ENCODE measurements around the gene ULK4. TPM values are rescaled to one million over a fixed set of nuclear protein-coding genes. Genes with fewer than 3 reads are reported as not detected.

Gene ULK4
- total RNA-seq, 1 experiment from 2014 or later = 14.3 TPM

DNA sequence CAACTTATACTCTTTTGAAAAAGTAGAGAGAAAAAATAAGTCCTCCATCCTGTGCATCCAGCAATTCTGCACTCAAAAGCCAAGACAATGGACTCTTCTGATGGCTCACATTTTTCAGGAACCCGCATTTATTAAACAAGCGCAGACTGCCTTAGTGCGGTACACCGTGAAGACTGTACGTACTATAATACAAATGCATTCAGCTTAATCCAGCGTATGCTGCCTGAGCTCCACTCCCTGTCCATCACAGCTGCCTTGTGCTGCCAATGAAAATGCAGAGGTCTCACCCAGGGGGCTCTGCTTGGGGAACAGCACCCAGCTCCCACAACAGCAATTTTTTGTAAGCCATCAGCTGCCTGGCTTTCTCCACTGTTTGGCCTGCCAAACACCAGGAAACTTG is 350.9 kb downstream of the ULK4 start:
- H3K9me3 ChIP-seq (ENCODE audit: control insufficient read depth, insufficient read depth, low read depth, low read length) = no peaks in the 10 kb centered on the region
- intact Hi-C loops (cut with micrococcal nuclease; ENCODE audit: unreplicated experiment) (no loop called here), in situ Hi-C loops (cut with HindIII; ENCODE audit: low pct_unique_long_range_greater_than_20kb, low sequenced_read_pairs) (no loop called here)
- TF ChIP-seq TCF7L2 (IDR thresholded peaks at IDR 0.05; ENCODE audit: low read depth, low read length) (no peak), SIN3A (IDR thresholded peaks at IDR 0.05; ENCODE audit: borderline replicate concordance, insufficient read depth, low read depth, low read length) (no peak), POLR2AphosphoS5 (IDR thresholded peaks at IDR 0.05; ENCODE audit: low read depth, low read length) (no peak)
- TF ChIP-seq, protein P1, sequence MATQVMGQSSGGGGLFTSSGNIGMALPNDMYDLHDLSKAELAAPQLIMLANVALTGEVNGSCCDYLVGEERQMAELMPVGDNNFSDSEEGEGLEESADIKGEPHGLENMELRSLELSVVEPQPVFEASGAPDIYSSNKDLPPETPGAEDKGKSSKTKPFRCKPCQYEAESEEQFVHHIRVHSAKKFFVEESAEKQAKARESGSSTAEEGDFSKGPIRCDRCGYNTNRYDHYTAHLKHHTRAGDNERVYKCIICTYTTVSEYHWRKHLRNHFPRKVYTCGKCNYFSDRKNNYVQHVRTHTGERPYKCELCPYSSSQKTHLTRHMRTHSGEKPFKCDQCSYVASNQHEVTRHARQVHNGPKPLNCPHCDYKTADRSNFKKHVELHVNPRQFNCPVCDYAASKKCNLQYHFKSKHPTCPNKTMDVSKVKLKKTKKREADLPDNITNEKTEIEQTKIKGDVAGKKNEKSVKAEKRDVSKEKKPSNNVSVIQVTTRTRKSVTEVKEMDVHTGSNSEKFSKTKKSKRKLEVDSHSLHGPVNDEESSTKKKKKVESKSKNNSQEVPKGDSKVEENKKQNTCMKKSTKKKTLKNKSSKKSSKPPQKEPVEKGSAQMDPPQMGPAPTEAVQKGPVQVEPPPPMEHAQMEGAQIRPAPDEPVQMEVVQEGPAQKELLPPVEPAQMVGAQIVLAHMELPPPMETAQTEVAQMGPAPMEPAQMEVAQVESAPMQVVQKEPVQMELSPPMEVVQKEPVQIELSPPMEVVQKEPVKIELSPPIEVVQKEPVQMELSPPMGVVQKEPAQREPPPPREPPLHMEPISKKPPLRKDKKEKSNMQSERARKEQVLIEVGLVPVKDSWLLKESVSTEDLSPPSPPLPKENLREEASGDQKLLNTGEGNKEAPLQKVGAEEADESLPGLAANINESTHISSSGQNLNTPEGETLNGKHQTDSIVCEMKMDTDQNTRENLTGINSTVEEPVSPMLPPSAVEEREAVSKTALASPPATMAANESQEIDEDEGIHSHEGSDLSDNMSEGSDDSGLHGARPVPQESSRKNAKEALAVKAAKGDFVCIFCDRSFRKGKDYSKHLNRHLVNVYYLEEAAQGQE (IDR thresholded peaks at IDR 0.05; ENCODE audit: insufficient read depth in 1 of 2, low read depth in 2 of 2, low read length in 1 of 2) = no peak
- TF ChIP-seq, protein P2, sequence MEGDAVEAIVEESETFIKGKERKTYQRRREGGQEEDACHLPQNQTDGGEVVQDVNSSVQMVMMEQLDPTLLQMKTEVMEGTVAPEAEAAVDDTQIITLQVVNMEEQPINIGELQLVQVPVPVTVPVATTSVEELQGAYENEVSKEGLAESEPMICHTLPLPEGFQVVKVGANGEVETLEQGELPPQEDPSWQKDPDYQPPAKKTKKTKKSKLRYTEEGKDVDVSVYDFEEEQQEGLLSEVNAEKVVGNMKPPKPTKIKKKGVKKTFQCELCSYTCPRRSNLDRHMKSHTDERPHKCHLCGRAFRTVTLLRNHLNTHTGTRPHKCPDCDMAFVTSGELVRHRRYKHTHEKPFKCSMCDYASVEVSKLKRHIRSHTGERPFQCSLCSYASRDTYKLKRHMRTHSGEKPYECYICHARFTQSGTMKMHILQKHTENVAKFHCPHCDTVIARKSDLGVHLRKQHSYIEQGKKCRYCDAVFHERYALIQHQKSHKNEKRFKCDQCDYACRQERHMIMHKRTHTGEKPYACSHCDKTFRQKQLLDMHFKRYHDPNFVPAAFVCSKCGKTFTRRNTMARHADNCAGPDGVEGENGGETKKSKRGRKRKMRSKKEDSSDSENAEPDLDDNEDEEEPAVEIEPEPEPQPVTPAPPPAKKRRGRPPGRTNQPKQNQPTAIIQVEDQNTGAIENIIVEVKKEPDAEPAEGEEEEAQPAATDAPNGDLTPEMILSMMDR (IDR thresholded peaks at IDR 0.05) = no peak
- H3K36me3 ChIP-seq (ENCODE audit: control insufficient read depth, insufficient read depth, low read length) = no peaks in the 10 kb centered on the region
- DNase-seq (ENCODE audit: low read depth, low spot score) (no peak), ATAC-seq (no peak)
- BruUV-seq (replicated peaks) = no TSS peak
- no peak overlapping the region for H3K4me3 ChIP-seq (ENCODE audit: low read depth in 2 of 2, low read length in 2 of 2)
- no peaks in the 10 kb centered on the region for H3K27me3 ChIP-seq (ENCODE audit: control insufficient read depth, insufficient read depth, low read length)
- no peak overlapping the region for H3K27ac ChIP-seq (ENCODE audit: low read length)
- no peaks in the 10 kb centered on the region for H3K4me1 ChIP-seq (ENCODE audit: control insufficient read depth, insufficient read depth, low read length)
- POLR2A ChIA-PET = no interaction called here
- CTCF ChIA-PET = no interaction called here

DNA sequence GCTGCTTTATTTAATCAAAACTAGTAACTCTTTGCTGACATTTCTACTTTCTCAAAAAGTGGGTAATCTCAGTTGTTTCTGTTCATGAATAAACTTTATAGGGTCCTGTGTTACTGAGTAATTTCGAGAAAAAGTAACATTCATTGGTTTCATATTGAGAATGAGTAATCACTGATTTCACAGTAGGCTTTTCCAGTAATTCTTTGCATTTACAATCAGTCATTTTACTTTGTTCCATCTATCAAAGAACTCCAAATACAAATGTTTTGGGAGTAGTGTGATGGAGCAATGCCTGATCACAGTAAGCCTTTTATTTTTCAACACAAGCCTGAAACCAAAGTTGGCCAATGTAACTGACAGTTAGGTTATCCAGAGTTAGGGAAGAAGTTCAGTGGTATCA is 353.6 kb downstream of the ULK4 start:
- no peak overlapping the region for H3K4me3 ChIP-seq (ENCODE audit: low read depth in 2 of 2, low read length in 2 of 2)
- intact Hi-C loops (cut with micrococcal nuclease; ENCODE audit: unreplicated experiment) (no loop called here), in situ Hi-C loops (cut with HindIII; ENCODE audit: low pct_unique_long_range_greater_than_20kb, low sequenced_read_pairs) (no loop called here)
- POLR2A ChIA-PET = no interaction called here
- no peak overlapping the region for H3K27ac ChIP-seq (ENCODE audit: low read length)
- no peak for TF ChIP-seq SIN3A (IDR thresholded peaks at IDR 0.05; ENCODE audit: borderline replicate concordance, insufficient read depth, low read depth, low read length)
- TF ChIP-seq POLR2AphosphoS5 (IDR thresholded peaks at IDR 0.05; ENCODE audit: low read depth, low read length) = no peak
- TF ChIP-seq TCF7L2 (IDR thresholded peaks at IDR 0.05; ENCODE audit: low read depth, low read length) = no peak
- TF ChIP-seq, protein P2 (IDR thresholded peaks at IDR 0.05) = no peak
- TF ChIP-seq, protein P1 (IDR thresholded peaks at IDR 0.05; ENCODE audit: insufficient read depth in 1 of 2, low read depth in 2 of 2, low read length in 1 of 2) = no peak
- no TSS peak for BruUV-seq (replicated peaks)
- no peaks in the 10 kb centered on the region for H3K4me1 ChIP-seq (ENCODE audit: control insufficient read depth, insufficient read depth, low read length)
- no peaks in the 10 kb centered on the region for H3K36me3 ChIP-seq (ENCODE audit: control insufficient read depth, insufficient read depth, low read length)
- H3K27me3 ChIP-seq (ENCODE audit: control insufficient read depth, insufficient read depth, low read length) = no peaks in the 10 kb centered on the region
- H3K9me3 ChIP-seq (ENCODE audit: control insufficient read depth, insufficient read depth, low read depth, low read length) = no peaks in the 10 kb centered on the region
- ATAC-seq (no peak), DNase-seq (ENCODE audit: low read depth, low spot score) (no peak)
- CTCF ChIA-PET = no interaction called here
